HepG2 (cell line): ENCODE results near the gene SLC28A1. TPM values are rescaled to one million over a fixed set of nuclear protein-coding genes. Genes with fewer than 3 reads are reported as not detected.

Experiments used
- BATF2 ChIP-seq: sonication (generic); formaldehyde crosslinking; IDR thresholded peaks from 2 replicates; pipeline ENCODE4 v1.8.0; 2022; ENCODE audit warnings: mild to moderate bottlenecking, missing genetic modification reagents, moderate library complexity
- ETV5 ChIP-seq: IDR thresholded peaks from 2 replicates; pipeline ENCODE4 v1.6.1; 2018; ENCODE audit warnings: missing biosample characterization, missing genetic modification reagents, inconsistent platforms, borderline replicate concordance
- FOXO1 ChIP-seq: sonication (generic); formaldehyde crosslinking; IDR thresholded peaks from 2 replicates; pipeline ENCODE4 v1.4.0; 2020; ENCODE audit warnings: missing genetic modification reagents
- KDM6A ChIP-seq: IDR thresholded peaks from 2 replicates; pipeline ENCODE4 v1.6.1; 2016; ENCODE audit warnings: low read depth
- MYC ChIP-seq: sonication (generic); formaldehyde crosslinking; IDR thresholded peaks from 2 replicates; pipeline ENCODE4 v1.9.0; 2021; ENCODE audit warnings: missing genetic modification reagents, borderline replicate concordance
- PAXIP1 ChIP-seq: sonication (generic); formaldehyde crosslinking; conservative IDR thresholded peaks from 2 replicates; pipeline ENCODE4 v1.4.0; 2020; ENCODE audit warnings: mild to moderate bottlenecking, missing genetic modification reagents, moderate library complexity
- RFX5 ChIP-seq: IDR thresholded peaks from 2 replicates; pipeline ENCODE4 v1.6.1; 2011; ENCODE audit warnings: low read depth, low read length, improper control_type of control experiment
- RFXANK ChIP-seq: IDR thresholded peaks from 2 replicates; pipeline ENCODE4 v1.6.1; 2016
- SNAI1 ChIP-seq: sonication (generic); formaldehyde crosslinking; IDR thresholded peaks from 2 replicates; pipeline ENCODE4 v1.5.0; 2020; ENCODE audit warnings: mild to moderate bottlenecking, missing genetic modification reagents, borderline replicate concordance
- SOX5 ChIP-seq: IDR thresholded peaks from 2 replicates; pipeline ENCODE4 v1.6.1; 2016; ENCODE audit warnings: borderline replicate concordance
- TSC22D2 ChIP-seq: sonication (generic); formaldehyde crosslinking; IDR thresholded peaks from 2 replicates; pipeline ENCODE4 v1.5.1; 2020; ENCODE audit warnings: missing genetic modification reagents, mild to moderate bottlenecking, borderline replicate concordance
- WIZ ChIP-seq: sonication (generic); formaldehyde crosslinking; IDR thresholded peaks from 2 replicates; pipeline ENCODE4 v1.5.1; 2020; ENCODE audit warnings: mild to moderate bottlenecking, missing genetic modification reagents
- ZNF138 ChIP-seq: sonication (generic); formaldehyde crosslinking; IDR thresholded peaks from 2 replicates; pipeline ENCODE4 v1.5.0; 2020; ENCODE audit warnings: mild to moderate bottlenecking, low read depth, missing genetic modification reagents
- ZNF430 ChIP-seq: sonication (generic); formaldehyde crosslinking; IDR thresholded peaks from 2 replicates; pipeline ENCODE4 v1.9.0; 2021; ENCODE audit warnings: mild to moderate bottlenecking, missing genetic modification reagents
- ZNF44 ChIP-seq: sonication (generic); formaldehyde crosslinking; IDR thresholded peaks from 2 replicates; pipeline ENCODE4 v1.5.1; 2020; ENCODE audit warnings: mild to moderate bottlenecking, missing genetic modification reagents
- ZNF558 ChIP-seq: sonication (generic); formaldehyde crosslinking; IDR thresholded peaks from 2 replicates; pipeline ENCODE4 v1.9.0; 2022; ENCODE audit warnings: mild to moderate bottlenecking, missing genetic modification reagents, borderline replicate concordance
- ZNF567 ChIP-seq: sonication (generic); formaldehyde crosslinking; IDR thresholded peaks from 2 replicates; pipeline ENCODE4 v1.8.1; 2023; ENCODE audit warnings: mild to moderate bottlenecking, missing genetic modification reagents, borderline replicate concordance
- ZNF580 ChIP-seq: IDR thresholded peaks from 2 replicates; pipeline ENCODE4 v1.6.1; 2016; ENCODE audit warnings: low read depth, borderline replicate concordance
- ZNF605 ChIP-seq: sonication (generic); formaldehyde crosslinking; IDR thresholded peaks from 2 replicates; pipeline ENCODE4 v1.8.0; 2022; ENCODE audit warnings: mild to moderate bottlenecking, missing genetic modification reagents
- ZNF615 ChIP-seq: sonication (generic); formaldehyde crosslinking; IDR thresholded peaks from 2 replicates; pipeline ENCODE4 v1.5.0; 2020; ENCODE audit warnings: mild to moderate bottlenecking, missing genetic modification reagents, borderline replicate concordance
- ZNF770 ChIP-seq: sonication (generic); formaldehyde crosslinking; IDR thresholded peaks from 2 replicates; pipeline ENCODE4 v1.5.0; 2020; ENCODE audit warnings: mild to moderate bottlenecking, missing genetic modification reagents
- ZNF784 ChIP-seq: sonication (generic); formaldehyde crosslinking; IDR thresholded peaks from 2 replicates; pipeline ENCODE4 v1.5.1; 2020; ENCODE audit warnings: missing genetic modification reagents, mild to moderate bottlenecking, borderline replicate concordance
- ZSCAN29 ChIP-seq: sonication (generic); formaldehyde crosslinking; conservative IDR thresholded peaks from 2 replicates; pipeline ENCODE4 v1.4.0; 2020; ENCODE audit warnings: mild to moderate bottlenecking, missing genetic modification reagents
- polyA plus RNA-seq, 8 experiments: library from polyadenylated mRNA; depleted of rRNA in 3 of 8; stranded (reverse) in 7 of 8; unstranded in 1 of 8; fragments of >200 nt; fragmentation: Illumina TruSeq in 4 of 8; extraction: Trizol in 4 of 8; gene quantifications; 2 replicates each; pipeline versions ENCODE4 v1.2.1 to v1.2.3, GENCODE V29; 2011 to 2016; ENCODE audit warnings: low read depth in 4 of 8, missing spikeins in 1 of 8, mixed read lengths in 1 of 8; ENCODE audit not compliant: insufficient read depth in 1 of 8
- total RNA-seq, 5 experiments: library from RNA; depleted of rRNA; stranded (reverse); fragments of >200 nt; fragmentation: Illumina TruSeq; extraction: Trizol; gene quantifications; 2 replicates each; pipeline ENCODE4 v1.2.3, GENCODE V29; 2016; ENCODE audit warnings: low read depth in 1 of 5

The SLC28A1 gene
- total and polyA plus RNA-seq, 2 of the 13 experiments (the other 11 are each of a cell fraction or from before 2014, with no cell fraction given), result 0.31 to 5.8 TPM

- no peak; the same call in 1 of the 2 replicates for TF ChIP-seq ZNF770 (CRISPR knock-in tag)
- peak; percentile 47 for TF ChIP-seq PAXIP1 (CRISPR knock-in tag)
- no peak; the same call in 1 of the 2 replicates for TF ChIP-seq BATF2 (CRISPR knock-in tag)
- no peak; the same call in 1 of the 2 replicates for TF ChIP-seq ZNF558 (CRISPR knock-in tag)
- no peak for TF ChIP-seq ZNF44 (CRISPR knock-in tag)
- no peak for TF ChIP-seq ZNF615
- no peak; the same call in 1 of the 2 replicates for TF ChIP-seq ZNF784
- no peak for TF ChIP-seq ZSCAN29 (CRISPR knock-in tag)
- no peak for TF ChIP-seq RFXANK (CRISPR knock-in tag)
- TF ChIP-seq FOXO1 (CRISPR knock-in tag), result peak; percentile 74
- no peak for TF ChIP-seq ZNF138 (CRISPR knock-in tag)
- peak; percentile 69 for TF ChIP-seq ETV5 (CRISPR knock-in tag)
- TF ChIP-seq SNAI1 (CRISPR knock-in tag), result peak; percentile 83; the same call in 1 of the 2 replicates
- TF ChIP-seq RFX5, result no peak
- TF ChIP-seq ZNF605, result peak; percentile 73
- TF ChIP-seq ZNF580 (CRISPR knock-in tag), result peak; percentile 81; the same call in 1 of the 2 replicates
- 0 out of 2 replicates have a peak, but pooled peaks have one; percentile 28 for TF ChIP-seq TSC22D2
- TF ChIP-seq MYC (CRISPR knock-in tag), result peak; percentile 43; the same call in 1 of the 2 replicates
- peak; percentile 90; the same call in 1 of the 2 replicates for TF ChIP-seq ZNF430 (CRISPR knock-in tag)
- no peak for TF ChIP-seq WIZ
- no peak for TF ChIP-seq ZNF567 (CRISPR knock-in tag)
- TF ChIP-seq SOX5 (CRISPR knock-in tag), result peak; percentile 48; the same call in 1 of the 2 replicates
- no peak for TF ChIP-seq KDM6A (CRISPR knock-in tag)
Measured at GRCh38 chr15:84981054-84981710, 96.7 kb downstream of the SLC28A1 start (continued).
